Measurements from ENCODE around the gene CHST11. TPM values are rescaled to one million over a fixed set of nuclear protein-coding genes. Genes with fewer than 3 reads are reported as not detected.

CHST11 gene
- total and polyA plus RNA-seq, 2 donors: 4.7 to 10.0 TPM

- Histone ChIP-seq H3K27ac (ENCODE audit: low read depth) (no peak overlapping the region), H3K4me1 (ENCODE audit: insufficient read depth) (no peaks in the 10 kb centered on the region), H3K4me3 (ENCODE audit: low read depth, low read length) (no peak overlapping the region), H3K36me3 (ENCODE audit: insufficient read depth) (no peaks in the 10 kb centered on the region)
- WGBS: 97% methylated on average over 20 of the region's 20 CpGs
- DNase-seq (ENCODE audit: extremely low spot score): no peak
These were observed 300.2 kb downstream of the CHST11 start for GRCh38 chr12:104756901-104757300.

- Histone ChIP-seq H3K4me1 (ENCODE audit: insufficient read depth) (no peaks in the 10 kb centered on the region), H3K36me3 (ENCODE audit: insufficient read depth) (no peaks in the 10 kb centered on the region), H3K4me3 (ENCODE audit: low read depth, low read length) (no peak overlapping the region), H3K27ac (ENCODE audit: low read depth) (no peak overlapping the region)
- no peak for DNase-seq (ENCODE audit: extremely low spot score)
- WGBS: 97% methylated on average over 4 of the region's 4 CpGs
These were observed 302.0 kb downstream of the CHST11 start for GRCh38 chr12:104758771-104759170.

- Histone ChIP-seq H3K4me3 (ENCODE audit: low read depth, low read length) (no peak overlapping the region), H3K27ac (ENCODE audit: low read depth) (no peak overlapping the region), H3K36me3 (ENCODE audit: insufficient read depth) (no peaks in the 10 kb centered on the region), H3K4me1 (ENCODE audit: insufficient read depth) (no peaks in the 10 kb centered on the region)
- DNase-seq (ENCODE audit: extremely low spot score): no peak
- 80% methylated on average over 5 of the region's 5 CpGs for WGBS
These were observed 304.3 kb downstream of the CHST11 start for GRCh38 chr12:104761091-104761490.

- H3K4me3 ChIP-seq (ENCODE audit: low read depth, low read length): no peak overlapping the region
- DNase-seq (ENCODE audit: extremely low spot score): no peak
- 97% methylated on average over 3 of the region's 3 CpGs for WGBS
- no peaks in the 10 kb centered on the region for H3K4me1 ChIP-seq (ENCODE audit: insufficient read depth)
- no peak overlapping the region for H3K27ac ChIP-seq (ENCODE audit: low read depth)
- H3K36me3 ChIP-seq (ENCODE audit: insufficient read depth): no peaks in the 10 kb centered on the region
These were observed 304.9 kb downstream of the CHST11 start for GRCh38 chr12:104761611-104762010.

GRCh38 chr12:104763168-104763805 lies 306.5 kb downstream of the CHST11 start:
- WGBS: 85% methylated on average over 6 of the region's 6 CpGs
- no peaks in the 10 kb centered on the region for H3K36me3 ChIP-seq (ENCODE audit: insufficient read depth)
- no peak overlapping the region for H3K4me3 ChIP-seq (ENCODE audit: low read depth, low read length)
- no peak for DNase-seq (ENCODE audit: extremely low spot score)
- no peak overlapping the region for H3K27ac ChIP-seq (ENCODE audit: low read depth)
- no peaks in the 10 kb centered on the region for H3K4me1 ChIP-seq (ENCODE audit: insufficient read depth)

- no peak for DNase-seq (ENCODE audit: extremely low spot score)
- no peak overlapping the region for H3K27ac ChIP-seq (ENCODE audit: low read depth)
- no peaks in the 10 kb centered on the region for H3K4me1 ChIP-seq (ENCODE audit: insufficient read depth)
- WGBS: 71% methylated on average over 8 of the region's 8 CpGs
- H3K36me3 ChIP-seq (ENCODE audit: insufficient read depth): no peaks in the 10 kb centered on the region
- no peak overlapping the region for H3K4me3 ChIP-seq (ENCODE audit: low read depth, low read length)
These were observed 307.7 kb downstream of the CHST11 start for GRCh38 chr12:104764225-104765091.

GRCh38 chr12:104767261-104767660 lies 310.5 kb downstream of the CHST11 start:
- Histone ChIP-seq H3K36me3 (ENCODE audit: insufficient read depth) (no peaks in the 10 kb centered on the region), H3K4me3 (ENCODE audit: low read depth, low read length) (no peak overlapping the region), H3K4me1 (ENCODE audit: insufficient read depth) (no peaks in the 10 kb centered on the region), H3K27ac (ENCODE audit: low read depth) (no peak overlapping the region)
- DNase-seq (ENCODE audit: extremely low spot score): no peak
- WGBS: 91% methylated on average over 3 of the region's 3 CpGs

- H3K27ac ChIP-seq (ENCODE audit: low read depth): no peak overlapping the region
- DNase-seq (ENCODE audit: extremely low spot score): no peak
- H3K4me3 ChIP-seq (ENCODE audit: low read depth, low read length): no peak overlapping the region
- H3K4me1 ChIP-seq (ENCODE audit: insufficient read depth): no peaks in the 10 kb centered on the region
- no peaks in the 10 kb centered on the region for H3K36me3 ChIP-seq (ENCODE audit: insufficient read depth)
These were observed 311.3 kb downstream of the CHST11 start for GRCh38 chr12:104768033-104768432.

- 67% methylated on average over 6 of the region's 6 CpGs for WGBS
- no peak for DNase-seq (ENCODE audit: extremely low spot score)
These were observed 312.4 kb downstream of the CHST11 start for GRCh38 chr12:104769144-104769561.

GRCh38 chr12:104772336-104772735 lies 315.6 kb downstream of the CHST11 start:
- H3K36me3 ChIP-seq (ENCODE audit: insufficient read depth): no peaks in the 10 kb centered on the region
- H3K27ac ChIP-seq (ENCODE audit: low read depth): no peak overlapping the region
- WGBS: 100% methylated on average over 1 of the region's 1 CpG
- H3K4me1 ChIP-seq (ENCODE audit: insufficient read depth): no peaks in the 10 kb centered on the region
- H3K4me3 ChIP-seq (ENCODE audit: low read depth, low read length): no peak overlapping the region
- DNase-seq (ENCODE audit: extremely low spot score): no peak

More at GRCh38 chr12:104769144-104769561, 312.4 kb downstream of the CHST11 start:
- Histone ChIP-seq H3K4me3 (ENCODE audit: low read depth, low read length) (no peak overlapping the region), H3K36me3 (ENCODE audit: insufficient read depth) (no peaks in the 10 kb centered on the region), H3K4me1 (ENCODE audit: insufficient read depth) (no peaks in the 10 kb centered on the region), H3K27ac (ENCODE audit: low read depth) (no peak overlapping the region)

GRCh38 chr12:104775731-104776231 lies 319.0 kb downstream of the CHST11 start:
- Histone ChIP-seq H3K27ac (ENCODE audit: low read depth) (no peak overlapping the region), H3K36me3 (ENCODE audit: insufficient read depth) (no peaks in the 10 kb centered on the region), H3K4me1 (ENCODE audit: insufficient read depth) (no peaks in the 10 kb centered on the region), H3K4me3 (ENCODE audit: low read depth, low read length) (no peak overlapping the region)
- no peak for DNase-seq (ENCODE audit: extremely low spot score)
- WGBS: 91% methylated on average over 2 of the region's 2 CpGs

- 60% methylated on average over 2 of the region's 2 CpGs for WGBS
- Histone ChIP-seq H3K4me1 (ENCODE audit: insufficient read depth) (no peaks in the 10 kb centered on the region), H3K4me3 (ENCODE audit: low read depth, low read length) (no peak overlapping the region), H3K27ac (ENCODE audit: low read depth) (no peak overlapping the region), H3K36me3 (ENCODE audit: insufficient read depth) (no peaks in the 10 kb centered on the region)
- DNase-seq (ENCODE audit: extremely low spot score): no peak
These were observed 322.4 kb downstream of the CHST11 start for GRCh38 chr12:104779134-104779533.

- WGBS: 91% methylated on average over 3 of the region's 3 CpGs
- Histone ChIP-seq H3K4me3 (ENCODE audit: low read depth, low read length) (no peak overlapping the region), H3K27ac (ENCODE audit: low read depth) (no peak overlapping the region), H3K4me1 (ENCODE audit: insufficient read depth) (no peaks in the 10 kb centered on the region), H3K36me3 (ENCODE audit: insufficient read depth) (no peaks in the 10 kb centered on the region)
- DNase-seq (ENCODE audit: extremely low spot score): no peak
These were observed 325.5 kb downstream of the CHST11 start for GRCh38 chr12:104782296-104782695.

- Histone ChIP-seq H3K4me1 (ENCODE audit: insufficient read depth) (no peaks in the 10 kb centered on the region), H3K36me3 (ENCODE audit: insufficient read depth) (no peaks in the 10 kb centered on the region), H3K27ac (ENCODE audit: low read depth) (no peak overlapping the region), H3K4me3 (ENCODE audit: low read depth, low read length) (no peak overlapping the region)
- 48% methylated on average over 1 of the region's 1 CpG for WGBS
- DNase-seq (ENCODE audit: extremely low spot score): no peak
These were observed 327.8 kb downstream of the CHST11 start for GRCh38 chr12:104784592-104784991.
